Heart right ventricle (tissue), 16 donors: ENCODE measurements around the gene ASAP2. TPM values are rescaled to one million over a fixed set of nuclear protein-coding genes. Genes with fewer than 3 reads are reported as not detected.

Experiments used
- ATAC-seq, 8 donors: fragments of 200-7000 bp; cut with Tn5 transposase; one replicate each; pipeline ENCODE4 v1.9.1; 2020; ENCODE audit warnings: mild to moderate bottlenecking in 8 of 8, moderate library complexity in 8 of 8, moderate number of reproducible peaks in 1 of 8
- DNase-seq, 2 donors: peaks; one replicate each; pipeline ENCODE4 v3.0.0-alpha.2; 2020
- H3K27ac ChIP-seq, 10 donors: fragments of 200-600 bp; sonication (generic) in 2 of 10; one replicate each; pipeline versions ENCODE4 v1.5.0 to v1.8.0; 2020 to 2022; ENCODE audit warnings: mild to moderate bottlenecking in 3 of 10
- H3K27me3 ChIP-seq, 7 donors: fragments of 200-600 bp; one replicate each; pipeline ENCODE4 v1.8.0; 2021 to 2022; ENCODE audit warnings: mild to moderate bottlenecking in 2 of 7
- H3K36me3 ChIP-seq, 9 donors: fragments of 200-600 bp; sonication (generic) in 1 of 9; one replicate each; pipeline versions ENCODE4 v1.5.0 to v1.8.0; 2020 to 2022; ENCODE audit warnings: mild to moderate bottlenecking in 2 of 9
- H3K4me1 ChIP-seq, 9 donors: fragments of 200-600 bp; sonication (generic) in 1 of 9; one replicate each; pipeline versions ENCODE4 v1.5.0 to v1.8.0; 2020 to 2022; ENCODE audit warnings: mild to moderate bottlenecking in 4 of 9
- H3K4me3 ChIP-seq, 10 donors: fragments of 200-600 bp; sonication (generic) in 2 of 10; one replicate each; pipeline versions ENCODE4 v1.5.0 to v1.8.0; 2020 to 2022; ENCODE audit warnings: mild to moderate bottlenecking in 7 of 10, moderate library complexity in 2 of 10
- H3K9me3 ChIP-seq, 11 donors: fragments of 200-600 bp in 10 of 11; sonication (generic) in 2 of 11; one replicate each; pipeline versions ENCODE4 v1.5.0 to v1.8.0; 2013 to 2022; ENCODE audit warnings: mild to moderate bottlenecking in 2 of 11, control low read depth in 1 of 11, moderate library complexity in 1 of 11
- WGBS, 2 donors: extraction: QIAGEN DNeasy Blood & Tissue Kit; methylation state at CpG; one replicate each; pipeline ENCODE4 v1.1.7; 2013; ENCODE audit warnings: inconsistent platforms in 1 of 2; 5-methylcytosine and 5-hydroxymethylcytosine counted together
- intact Hi-C, 10 donors: fragments of 100-400 bp; cut with DNase I; formaldehyde crosslinking; loops; one replicate each; pipeline versions ENCODE4 v1.11.1 to v1.14.2; 2022
- polyA plus RNA-seq, 2 donors: library from polyadenylated mRNA; stranded (reverse); fragments of 200-250 nt; gene quantifications; one replicate each; pipeline ENCODE4 v1.2.3, GENCODE V29; 2013
- total RNA-seq, 10 donors: library from RNA; stranded (reverse); fragmentation: NEBNext Ultra II Directional in 3 of 10; extraction: Animal tissue kit (Norgen Biotek cat#: 25700) in 3 of 10; gene quantifications; one replicate each; pipeline versions ENCODE4 v1.2.1 to v1.2.4, GENCODE V29; 2021 to 2023
- TF ChIP-seq, protein P1 (sequence below), 9 donors: fragments of 200-600 bp; sonication (generic) in 2 of 9; IDR thresholded peaks; one replicate each; pipeline versions ENCODE4 v1.5.0 to v1.8.0; 2021 to 2022; ENCODE audit warnings: antibody characterized with exemption in 9 of 9, mild to moderate bottlenecking in 5 of 9, moderate library complexity in 1 of 9
- donor health status: Arrhythmogenic right ventricular cardiomyopathy.
- donor health status: ischemic (EF 13 %, LVEDD 7.1; RV severe dilation, severe dysfunction).
- donor health status: healthy with polysubstance abuse.
- donor health status: DM: no; HTN: yes; CAD: no.
- donor health status: DM: no; HTN: no; CAD: no.
- donor health status: ischemic (EF 25% LVEDD 6.9; RV normal size, moderate dysfunction).
- donor health status: ischemic (EF 25% LVEDD 5.7; RV mildly dilated, moderate dysfunction).
- donor health status: healthy.
- donor health status: DM: yes; HTN: yes; CAD: no.
- donor health status: Ischemic cardiomyopathy.
- donor health status: ischemic (EF 35%, LVEDD 5.7; RV mildly dilated, moderate dysfunction).
- donor health status: nonischemic (EF 11% LVEDD 7.7; RV severe dilation, severe dysfunction).
- donor health status: DM: yes; HTN: yes; CAD: no.
- donor health status: PGD.
- donor health status: ischemic (EF 29% LVEDD 5.4; RV normal size, mild dysfunction).
- donor health status: nonischemic (EF 23%, LVEDD 6.1; RV moderate dilation, normal function).

ASAP2 gene
- total and polyA plus RNA-seq, 12 donors = 5.4 to 17.3 (median 11.8) TPM

DNA sequence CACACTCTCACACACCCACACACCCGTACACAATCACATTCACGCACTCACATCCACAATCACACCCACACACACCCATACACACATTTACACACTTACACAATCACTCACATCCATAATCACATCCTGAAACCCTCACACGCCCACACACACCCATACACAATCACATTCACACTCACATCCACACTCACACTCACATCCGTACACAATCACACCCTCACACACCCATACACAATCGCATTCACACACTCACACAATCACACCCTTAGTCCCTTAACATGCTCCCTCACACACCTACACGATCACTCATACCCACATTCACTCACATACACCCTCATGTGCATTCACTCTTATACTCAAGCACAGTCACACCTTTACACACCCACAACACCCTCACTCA lies 110.9 kb downstream of the ASAP2 start:
- no peak for ATAC-seq
- Histone ChIP-seq H3K27me3 (no peaks in the 10 kb centered on the region), H3K9me3 (no peaks in the 10 kb centered on the region), H3K4me3 (no peak overlapping the region), H3K4me1 (peaks cover 7 to 34% (median 21%) of the 10 kb centered on the region in 9 donors), H3K27ac (peak overlapping the region in 4 of 10 donors; percentile 17 to 86 (median 80)), H3K36me3 (peaks cover 0 to 24% (median 0%) of the 10 kb centered on the region in 9 donors)
- TF ChIP-seq, protein P1, sequence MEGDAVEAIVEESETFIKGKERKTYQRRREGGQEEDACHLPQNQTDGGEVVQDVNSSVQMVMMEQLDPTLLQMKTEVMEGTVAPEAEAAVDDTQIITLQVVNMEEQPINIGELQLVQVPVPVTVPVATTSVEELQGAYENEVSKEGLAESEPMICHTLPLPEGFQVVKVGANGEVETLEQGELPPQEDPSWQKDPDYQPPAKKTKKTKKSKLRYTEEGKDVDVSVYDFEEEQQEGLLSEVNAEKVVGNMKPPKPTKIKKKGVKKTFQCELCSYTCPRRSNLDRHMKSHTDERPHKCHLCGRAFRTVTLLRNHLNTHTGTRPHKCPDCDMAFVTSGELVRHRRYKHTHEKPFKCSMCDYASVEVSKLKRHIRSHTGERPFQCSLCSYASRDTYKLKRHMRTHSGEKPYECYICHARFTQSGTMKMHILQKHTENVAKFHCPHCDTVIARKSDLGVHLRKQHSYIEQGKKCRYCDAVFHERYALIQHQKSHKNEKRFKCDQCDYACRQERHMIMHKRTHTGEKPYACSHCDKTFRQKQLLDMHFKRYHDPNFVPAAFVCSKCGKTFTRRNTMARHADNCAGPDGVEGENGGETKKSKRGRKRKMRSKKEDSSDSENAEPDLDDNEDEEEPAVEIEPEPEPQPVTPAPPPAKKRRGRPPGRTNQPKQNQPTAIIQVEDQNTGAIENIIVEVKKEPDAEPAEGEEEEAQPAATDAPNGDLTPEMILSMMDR (IDR thresholded peaks at IDR 0.05) = no peak
- 92 to 96% methylated on average over 6 of the region's 6 CpGs for WGBS, 2 donors
- no peak for DNase-seq
- intact Hi-C loops = no loop called here

DNA sequence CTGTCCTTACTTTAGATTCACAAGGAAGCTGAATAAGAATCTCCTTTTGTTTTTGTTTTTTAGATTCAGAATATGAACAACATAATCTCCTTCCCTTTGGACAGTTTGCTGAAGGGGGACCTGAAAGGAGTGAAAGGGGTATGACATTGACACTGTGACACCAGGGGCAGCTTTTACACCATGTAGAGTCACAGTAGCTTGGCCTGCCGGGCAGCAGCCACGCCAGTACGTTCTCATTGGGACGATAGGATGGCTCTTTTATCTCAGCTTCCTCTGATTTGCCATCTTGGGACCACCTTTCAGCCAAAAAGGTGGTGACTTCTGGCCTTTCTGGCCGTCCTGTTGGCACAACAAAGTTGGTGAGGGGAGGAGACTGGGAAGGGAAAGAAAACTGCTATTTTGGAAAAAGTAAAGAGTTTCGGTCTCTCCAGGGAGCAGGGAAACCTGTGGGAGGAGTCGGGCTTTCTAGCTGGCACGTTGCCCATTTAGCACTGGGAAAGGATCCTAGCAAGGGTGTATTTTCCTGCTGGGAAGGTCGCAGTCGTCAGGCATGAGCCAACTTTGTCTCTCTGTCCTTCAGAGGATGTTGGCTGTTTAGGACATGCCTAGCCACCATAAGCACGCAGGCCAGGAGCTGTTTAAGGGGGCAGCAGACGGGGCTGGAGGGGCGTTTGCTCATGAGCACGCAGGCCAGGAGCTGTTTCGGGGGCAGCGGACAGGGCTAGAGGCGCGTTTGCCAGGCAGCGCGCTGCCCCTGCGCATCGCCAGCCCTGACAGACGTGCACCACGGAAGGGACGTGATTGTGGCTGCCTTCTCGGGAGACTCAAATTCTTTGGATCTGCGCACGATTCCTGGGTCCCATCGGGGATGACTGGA lies 112.1 kb downstream of the ASAP2 start:
- 46 to 59% methylated on average over 29 of the region's 29 CpGs for WGBS, 2 donors
- H3K27me3 ChIP-seq = no peaks in the 10 kb centered on the region
- ATAC-seq = peak; percentile 82 to 95 (median 87)
- peak overlapping the region in 3 of 10 donors; percentile 13 to 18 (median 15) for H3K4me3 ChIP-seq
- TF ChIP-seq, protein P1 (IDR thresholded peaks at IDR 0.05) = no peak
- H3K36me3 ChIP-seq = peaks cover 0 to 34% (median 3%) of the 10 kb centered on the region in 9 donors
- H3K4me1 ChIP-seq = peaks cover 7 to 33% (median 21%) of the 10 kb centered on the region in 9 donors
- peak overlapping the region in 9 of 10 donors; percentile 68 to 86 (median 78) for H3K27ac ChIP-seq
- H3K9me3 ChIP-seq = no peaks in the 10 kb centered on the region
- peak; percentile 72 to 86 for DNase-seq
- intact Hi-C loops = no loop called here

DNA sequence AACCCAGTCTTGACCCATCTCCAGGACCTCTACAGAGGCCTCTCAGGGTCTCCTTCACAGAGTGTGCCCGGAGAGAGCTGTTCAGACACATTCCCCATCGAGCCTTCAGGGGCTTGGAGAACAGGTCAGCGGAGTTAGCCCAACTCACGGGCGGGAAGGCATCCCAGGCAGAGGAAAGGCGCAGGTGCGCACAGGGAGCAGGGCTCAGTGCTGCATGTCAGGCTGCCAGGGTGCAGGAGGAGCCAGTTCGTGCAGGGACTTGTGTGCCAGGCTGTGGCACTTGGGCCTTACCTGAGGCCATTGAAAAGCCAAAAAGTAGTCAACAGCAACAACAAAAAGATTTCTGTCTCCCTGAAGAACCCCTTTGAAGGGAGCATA lies 112.7 kb downstream of the ASAP2 start:
- DNase-seq (no peak), ATAC-seq (peak in 5 of 8 donors; percentile 8 to 26 (median 20))
- TF ChIP-seq, protein P1 (IDR thresholded peaks at IDR 0.05) = no peak
- Histone ChIP-seq H3K27ac (peak overlapping the region in 9 of 10 donors; percentile 68 to 86 (median 78)), H3K9me3 (no peaks in the 10 kb centered on the region), H3K4me3 (peak overlapping the region in 2 of 10 donors; percentile 13 to 18), H3K36me3 (peaks cover 0 to 41% (median 3%) of the 10 kb centered on the region in 9 donors), H3K27me3 (no peaks in the 10 kb centered on the region), H3K4me1 (peaks cover 7 to 33% (median 21%) of the 10 kb centered on the region in 9 donors)
- intact Hi-C loops = no loop called here
- WGBS, 2 donors = 89 to 94% methylated on average over 8 of the region's 8 CpGs

DNA sequence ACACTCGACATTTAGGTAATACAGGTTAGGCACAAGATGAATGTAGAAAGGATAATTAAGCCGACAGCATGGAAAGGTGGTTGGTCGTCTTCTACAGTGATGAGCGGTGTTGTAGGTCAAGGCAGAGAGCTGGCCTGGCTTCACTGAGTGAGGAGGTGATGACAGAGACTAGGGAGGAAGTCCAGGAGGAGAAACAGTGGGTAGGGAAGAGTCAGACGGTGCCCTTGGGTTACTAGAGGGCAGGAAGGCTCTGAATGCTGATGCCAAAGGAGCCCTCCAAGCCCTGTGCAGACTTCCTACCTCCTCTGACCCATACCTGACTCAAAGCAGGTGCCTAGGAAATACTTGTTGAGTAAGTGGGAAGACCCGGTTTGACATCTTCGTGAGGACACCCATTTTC lies 116.0 kb downstream of the ASAP2 start:
- Histone ChIP-seq H3K4me1 (peaks cover 7 to 42% (median 30%) of the 10 kb centered on the region in 9 donors), H3K4me3 (no peak overlapping the region), H3K36me3 (peaks cover 0 to 62% (median 3%) of the 10 kb centered on the region in 9 donors), H3K27ac (no peak overlapping the region), H3K27me3 (no peaks in the 10 kb centered on the region), H3K9me3 (no peaks in the 10 kb centered on the region)
- intact Hi-C loops = loop anchor here in 1 of 10 donors (10.0 kb wide), 1 partner anchor 58 kb away; no protein-coding TSS in a partner anchor
- DNase-seq = no peak
- 90% methylated on average over 7 of the region's 7 CpGs for WGBS, 2 donors
- no peak for ATAC-seq
- TF ChIP-seq, protein P1 (IDR thresholded peaks at IDR 0.05) = no peak
